KG1 (cell line): Measurements from ENCODE around the gene ATP5PF.
"Not testable (repeated sequence)": the region's sequence is repeated elsewhere in the genome, so short reads cannot be mapped to it uniquely, and the experiment has no call there.

ENCODE experiments used
- DNase-seq: peaks from one replicate; lab custom pipeline; 2025; lab: John Stamatoyannopoulos, UW

ATP5PF gene

GRCh38 chr21:25721987-25722386 is 12.7 kb downstream of the ATP5PF start:
- DNase-seq, result no peak

GRCh38 chr21:25717491-25718147 is 17.1 kb downstream of the ATP5PF start:
- no peak for DNase-seq

- DNase-seq, result not testable (repeated sequence)
These were observed 20.6 kb downstream of the ATP5PF start for GRCh38 chr21:25714066-25714465.

GRCh38 chr21:25710550-25710949 is 24.2 kb downstream of the ATP5PF start:
- DNase-seq, result no peak

DNA sequence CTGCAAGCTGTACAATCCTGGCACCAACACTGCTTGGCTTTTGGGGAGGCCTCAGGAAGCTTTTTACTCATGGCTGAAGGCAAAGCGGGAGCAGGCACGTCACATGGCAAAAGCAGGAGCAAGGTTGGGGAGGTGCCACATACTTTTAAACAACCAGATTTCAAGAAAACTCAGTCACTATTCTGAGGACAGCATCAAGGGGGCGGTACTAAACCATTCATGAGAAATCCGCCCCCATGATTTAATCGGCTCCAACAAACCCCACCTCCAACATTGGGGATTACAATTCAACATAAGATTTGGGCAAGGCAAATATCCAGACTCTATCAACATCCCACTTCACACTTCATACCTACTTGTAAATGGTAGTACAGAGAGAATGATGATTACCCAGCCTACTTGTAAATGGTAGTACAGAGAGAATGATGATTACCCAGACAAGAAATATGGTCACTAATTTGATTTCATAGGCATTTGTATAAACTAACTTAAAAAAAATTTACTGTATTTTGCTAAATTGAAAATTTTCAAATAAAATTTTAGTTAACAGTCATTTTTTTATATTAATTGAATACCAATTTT is 24.9 kb downstream of the ATP5PF start:
- no peak for DNase-seq

GRCh38 chr21:25708467-25709065 is 26.1 kb downstream of the ATP5PF start:
- no peak for DNase-seq

DNA sequence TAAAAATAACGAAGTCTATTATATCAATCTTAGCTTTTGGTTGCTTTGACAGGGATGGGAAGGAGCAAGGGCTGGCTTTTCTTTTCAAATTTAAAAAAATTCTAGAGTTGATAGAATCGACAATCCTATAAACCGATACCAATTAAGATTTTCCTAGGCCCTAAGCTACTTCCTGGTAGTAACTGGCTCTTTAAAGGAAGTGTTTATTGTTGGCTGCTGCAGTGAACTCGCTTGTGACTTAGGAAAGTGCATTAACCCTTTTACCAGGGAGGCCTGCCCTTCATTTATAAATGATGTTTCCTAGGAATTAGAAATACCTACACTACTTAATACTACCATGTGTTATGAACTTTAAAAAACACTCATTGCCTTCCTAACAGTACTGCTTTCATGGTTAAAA is 33.2 kb downstream of the ATP5PF start:
- DNase-seq, result no peak

DNA sequence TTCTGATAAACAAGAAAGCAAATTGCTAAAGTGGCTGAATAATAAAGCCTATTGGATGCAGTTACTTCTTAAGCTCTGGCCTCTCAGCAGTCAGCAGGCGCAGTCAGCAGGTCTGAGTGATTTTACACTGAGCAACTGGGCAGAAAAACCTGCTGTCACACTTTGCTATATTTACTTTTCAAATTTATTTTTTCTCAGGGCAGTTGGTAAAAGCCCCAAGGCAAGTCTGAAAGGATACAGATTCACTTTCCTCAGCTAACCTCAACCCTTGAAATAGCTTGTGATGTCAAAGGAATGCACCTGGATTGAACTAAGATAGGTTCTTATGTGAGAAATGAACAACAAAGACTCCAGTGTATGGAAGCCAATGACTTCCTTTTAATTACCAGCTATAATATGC is 34.0 kb downstream of the ATP5PF start:
- no peak for DNase-seq

DNA sequence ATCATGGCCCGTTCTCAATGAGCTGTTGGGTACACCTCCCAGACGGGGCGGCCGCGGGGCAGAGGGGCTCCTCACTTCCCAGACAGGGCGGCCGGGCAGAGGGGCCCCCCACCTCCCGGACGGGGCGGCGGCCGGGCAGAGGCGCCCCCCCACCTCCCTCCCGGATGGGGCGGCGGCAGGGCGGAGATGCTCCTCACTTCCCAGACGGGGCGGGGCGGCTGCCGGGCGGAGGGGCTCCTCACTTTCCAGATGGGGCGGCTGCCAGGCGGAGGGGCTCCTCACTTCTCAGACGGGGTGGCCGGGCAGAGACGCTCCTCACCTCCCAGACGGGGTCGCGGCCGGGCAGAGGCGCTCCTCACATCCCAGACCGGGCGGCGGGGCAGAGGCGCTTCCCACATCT is 39.2 kb downstream of the ATP5PF start:
- not testable (repeated sequence) for DNase-seq

DNA sequence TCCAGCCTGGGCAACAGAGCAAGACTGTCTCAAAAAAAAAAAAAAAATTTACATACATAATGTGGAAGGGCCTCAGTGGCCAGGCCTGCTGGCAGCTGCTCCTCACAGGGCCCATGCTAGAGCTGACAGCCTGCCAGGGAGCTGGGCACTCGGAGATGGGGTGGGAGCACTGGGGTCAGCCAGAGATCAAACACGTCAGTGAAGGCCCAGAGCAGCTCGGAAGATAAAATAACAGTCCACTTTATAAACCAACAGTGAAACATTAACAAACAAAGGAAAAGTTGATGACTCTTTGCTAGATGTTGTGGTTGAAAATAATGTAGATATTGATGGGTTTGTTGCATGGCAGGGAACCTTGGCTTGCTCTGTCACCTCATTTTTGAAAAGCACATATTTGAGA is 42.7 kb downstream of the ATP5PF start:
- no peak for DNase-seq

GRCh38 chr21:25689226-25689625 is 45.5 kb downstream of the ATP5PF start:
- no peak for DNase-seq

DNA sequence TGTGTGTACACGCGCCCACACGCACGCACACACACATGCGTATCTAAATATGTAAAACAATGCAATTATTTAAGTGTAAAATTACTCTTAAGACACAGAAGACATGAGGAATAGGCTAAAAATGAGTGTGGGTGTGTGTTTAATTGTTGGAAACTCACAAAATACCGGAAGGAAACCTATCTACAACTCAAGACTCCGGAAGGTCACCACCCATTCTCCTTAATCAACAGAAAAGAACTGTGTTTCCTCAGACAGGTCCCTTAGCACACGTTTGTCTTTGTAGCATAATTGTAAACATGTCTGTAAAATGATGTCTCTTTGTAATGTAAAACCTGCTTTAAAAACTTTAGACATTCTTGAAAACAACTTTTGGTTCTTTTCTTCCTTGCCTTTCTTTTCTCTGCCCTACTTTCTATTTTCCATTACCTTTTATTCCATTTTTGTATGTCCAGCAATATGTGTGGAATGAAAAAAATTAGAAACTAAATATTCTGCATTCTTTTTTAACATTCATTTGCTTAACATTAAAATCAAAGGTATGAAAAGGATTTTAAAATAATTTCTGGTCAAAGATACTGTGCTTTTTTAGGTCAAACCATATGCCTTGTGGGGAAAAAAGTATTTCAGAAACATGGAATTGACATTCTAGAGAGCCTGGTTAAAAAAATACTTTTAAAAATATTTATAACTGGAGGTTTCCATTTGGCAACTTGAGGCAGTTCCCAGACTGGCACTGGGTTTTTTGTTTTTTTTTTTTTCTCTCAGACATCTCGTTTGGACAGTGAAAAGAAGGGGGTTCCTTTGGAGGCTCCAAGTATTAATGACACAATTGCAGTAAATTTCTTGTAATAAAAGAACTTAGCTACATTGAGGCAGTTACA is 46.2 kb downstream of the ATP5PF start:
- no peak for DNase-seq

DNA sequence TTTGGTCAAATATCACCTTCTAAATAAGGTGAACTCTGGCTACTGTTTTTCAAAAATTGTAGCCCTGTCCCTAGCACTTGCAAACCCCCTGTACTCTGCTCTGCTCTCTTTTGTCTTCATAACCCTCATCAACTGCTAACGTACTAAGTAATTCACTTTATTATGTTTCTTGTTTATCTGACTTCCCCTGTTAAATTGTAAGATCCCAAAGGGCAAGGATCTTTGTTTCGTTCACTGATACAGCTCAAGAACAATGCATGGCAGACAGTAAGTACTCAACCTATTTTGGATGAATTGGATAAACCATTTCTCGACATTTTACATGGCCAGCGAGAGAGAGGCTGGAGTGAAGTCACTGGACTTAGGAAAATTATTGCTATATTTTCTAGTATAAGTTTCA is 46.9 kb downstream of the ATP5PF start:
- DNase-seq, result no peak

DNA sequence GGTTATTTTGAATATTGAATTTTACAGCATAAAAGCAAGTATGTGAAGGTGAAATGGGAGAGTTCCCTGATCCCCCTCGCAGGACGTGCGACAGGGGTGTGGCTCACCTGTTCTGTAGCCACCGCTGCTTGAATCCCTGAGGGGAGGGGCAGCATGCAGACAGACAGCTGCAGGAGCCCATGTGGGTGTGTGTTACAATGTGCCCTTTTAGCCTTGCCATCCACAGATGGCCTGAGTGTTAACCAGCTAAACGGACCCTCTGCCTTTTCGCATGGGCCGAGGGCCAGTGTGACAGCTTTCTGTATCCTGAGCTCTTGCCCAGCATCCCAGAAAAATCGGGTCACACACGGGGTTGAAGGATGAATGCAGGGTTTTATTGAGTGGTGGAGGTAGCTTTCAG is 52.3 kb downstream of the ATP5PF start:
- DNase-seq, result no peak

DNA sequence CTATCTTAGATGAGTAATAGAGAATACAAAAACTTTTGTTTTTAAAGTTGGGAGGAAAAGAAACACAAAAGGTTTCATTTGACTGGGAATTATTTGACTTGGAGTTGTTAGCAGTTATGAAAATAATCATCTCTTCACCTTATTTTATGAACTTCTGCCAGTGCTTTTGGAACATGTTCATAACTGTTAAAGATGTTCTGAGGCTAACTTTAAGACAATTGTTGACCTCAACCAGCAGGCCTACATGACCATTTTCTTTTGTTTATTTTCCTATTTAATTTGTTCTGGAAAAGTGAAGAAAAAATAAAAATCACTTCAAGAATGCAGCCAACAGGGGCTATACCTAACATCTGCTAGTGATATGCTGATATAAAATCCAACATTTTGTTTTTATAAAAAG is 58.3 kb downstream of the ATP5PF start:
- no peak for DNase-seq
